Measurements from ENCODE around the gene MFAP2.

DNA sequence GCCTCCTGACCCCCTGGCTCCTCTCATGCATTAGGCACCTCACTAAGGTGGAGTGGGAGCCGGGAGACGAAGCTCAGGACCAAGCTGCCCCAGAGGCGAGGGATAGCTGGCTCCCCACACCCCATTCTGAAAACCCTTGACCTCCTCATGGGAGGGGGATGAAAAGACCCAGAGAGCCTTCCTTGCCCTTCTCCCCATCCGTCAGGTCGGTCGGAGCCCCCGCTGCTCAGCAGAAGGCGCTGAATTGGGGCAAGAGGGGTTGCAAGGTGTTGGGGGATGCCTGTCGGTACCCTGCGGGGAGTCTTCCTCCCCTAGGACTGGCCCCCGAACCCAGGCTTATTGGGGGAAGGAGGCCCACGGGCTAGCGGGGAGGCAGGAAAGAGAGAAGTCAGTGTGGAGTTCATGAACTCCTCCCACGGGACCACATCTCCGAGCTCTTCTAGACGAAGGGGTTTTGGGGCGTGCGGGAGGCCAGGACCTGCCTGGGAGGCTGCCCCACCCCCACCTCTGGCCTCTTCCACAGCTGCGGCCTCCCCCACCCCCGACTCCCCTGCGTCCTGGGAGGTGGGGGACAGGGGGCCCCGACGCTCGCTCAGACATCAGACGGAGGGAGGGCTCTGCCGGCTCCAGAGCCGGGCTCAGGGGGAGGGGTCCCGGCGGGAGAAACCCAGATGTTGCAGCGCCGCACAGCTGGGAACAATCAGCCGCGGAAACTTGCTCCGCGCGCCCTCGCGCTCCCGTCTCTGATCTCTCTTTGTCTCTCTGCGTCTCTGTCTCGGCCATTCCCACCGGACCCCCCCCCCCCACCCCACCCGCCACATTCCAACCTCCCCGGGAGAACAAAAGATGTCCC is 719 bp downstream of the MFAP2 start:
- TF ChIP-seq, protein P1, sequence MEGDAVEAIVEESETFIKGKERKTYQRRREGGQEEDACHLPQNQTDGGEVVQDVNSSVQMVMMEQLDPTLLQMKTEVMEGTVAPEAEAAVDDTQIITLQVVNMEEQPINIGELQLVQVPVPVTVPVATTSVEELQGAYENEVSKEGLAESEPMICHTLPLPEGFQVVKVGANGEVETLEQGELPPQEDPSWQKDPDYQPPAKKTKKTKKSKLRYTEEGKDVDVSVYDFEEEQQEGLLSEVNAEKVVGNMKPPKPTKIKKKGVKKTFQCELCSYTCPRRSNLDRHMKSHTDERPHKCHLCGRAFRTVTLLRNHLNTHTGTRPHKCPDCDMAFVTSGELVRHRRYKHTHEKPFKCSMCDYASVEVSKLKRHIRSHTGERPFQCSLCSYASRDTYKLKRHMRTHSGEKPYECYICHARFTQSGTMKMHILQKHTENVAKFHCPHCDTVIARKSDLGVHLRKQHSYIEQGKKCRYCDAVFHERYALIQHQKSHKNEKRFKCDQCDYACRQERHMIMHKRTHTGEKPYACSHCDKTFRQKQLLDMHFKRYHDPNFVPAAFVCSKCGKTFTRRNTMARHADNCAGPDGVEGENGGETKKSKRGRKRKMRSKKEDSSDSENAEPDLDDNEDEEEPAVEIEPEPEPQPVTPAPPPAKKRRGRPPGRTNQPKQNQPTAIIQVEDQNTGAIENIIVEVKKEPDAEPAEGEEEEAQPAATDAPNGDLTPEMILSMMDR (IDR thresholded peaks at IDR 0.05), result no peak
- TF ChIP-seq POLR2AphosphoS5 (IDR thresholded peaks at IDR 0.05), result no peak
